Heart left ventricle (tissue), 13 donors: ENCODE results near the gene NFKBIB.

Experiments used
- POLR2A ChIP-seq, 2 donors: fragments of 450-650 bp; IDR thresholded peaks; one replicate each; pipeline ENCODE4 v1.6.1; 2017; ENCODE audit warnings: antibody characterized with exemption in 2 of 2, mild to moderate bottlenecking in 2 of 2, moderate library complexity in 2 of 2
- TF ChIP-seq, protein P1 (sequence below), 12 donors: fragments of 200-600 bp; sonication (generic) in 4 of 12; IDR thresholded peaks; one replicate each; pipeline versions ENCODE4 v1.5.0 to v1.8.0; 2018 to 2022; ENCODE audit warnings: antibody characterized with exemption in 12 of 12, mild to moderate bottlenecking in 5 of 12
- donor health status: ischemic (EF 13 %, LVEDD 7.1; RV severe dilation, severe dysfunction).
- donor health status: DM: no; HTN: yes; CAD: no.
- donor health status: DM: no; HTN: no; CAD: no.
- donor health status: ischemic (EF 25% LVEDD 6.9; RV normal size, moderate dysfunction).
- donor health status: ischemic (EF 25% LVEDD 5.7; RV mildly dilated, moderate dysfunction).
- donor health status: ischemic (EF 35%, LVEDD 5.7; RV mildly dilated, moderate dysfunction).
- donor health status: nonischemic (EF 11% LVEDD 7.7; RV severe dilation, severe dysfunction).
- donor health status: DM: yes; HTN: yes; CAD: no.
- donor health status: PGD.
- donor health status: ischemic (EF 29% LVEDD 5.4; RV normal size, mild dysfunction).
- donor health status: nonischemic (EF 23%, LVEDD 6.1; RV moderate dilation, normal function).

DNA sequence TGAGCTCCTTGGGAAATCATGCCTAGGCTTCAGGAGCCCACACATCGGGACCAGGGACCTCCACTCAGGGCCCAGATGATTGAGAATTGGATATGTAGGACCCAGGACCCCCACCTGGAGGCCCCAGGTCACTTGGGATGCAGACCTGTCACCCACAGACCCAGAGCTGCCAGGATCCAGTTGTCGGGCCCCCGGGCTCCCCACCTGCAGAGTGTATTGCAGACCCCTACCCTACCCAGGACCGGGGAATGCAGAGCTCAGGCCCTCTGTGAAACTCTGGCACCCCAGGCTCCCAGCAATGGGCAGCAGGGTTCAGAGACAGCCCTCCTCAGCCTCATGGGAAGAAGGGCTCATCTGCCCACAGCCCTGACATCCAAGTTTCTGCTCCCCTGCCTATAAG is 5.9 kb downstream of the NFKBIB start:
- no peak for TF ChIP-seq POLR2A (IDR thresholded peaks at IDR 0.05)
- TF ChIP-seq, protein P1, sequence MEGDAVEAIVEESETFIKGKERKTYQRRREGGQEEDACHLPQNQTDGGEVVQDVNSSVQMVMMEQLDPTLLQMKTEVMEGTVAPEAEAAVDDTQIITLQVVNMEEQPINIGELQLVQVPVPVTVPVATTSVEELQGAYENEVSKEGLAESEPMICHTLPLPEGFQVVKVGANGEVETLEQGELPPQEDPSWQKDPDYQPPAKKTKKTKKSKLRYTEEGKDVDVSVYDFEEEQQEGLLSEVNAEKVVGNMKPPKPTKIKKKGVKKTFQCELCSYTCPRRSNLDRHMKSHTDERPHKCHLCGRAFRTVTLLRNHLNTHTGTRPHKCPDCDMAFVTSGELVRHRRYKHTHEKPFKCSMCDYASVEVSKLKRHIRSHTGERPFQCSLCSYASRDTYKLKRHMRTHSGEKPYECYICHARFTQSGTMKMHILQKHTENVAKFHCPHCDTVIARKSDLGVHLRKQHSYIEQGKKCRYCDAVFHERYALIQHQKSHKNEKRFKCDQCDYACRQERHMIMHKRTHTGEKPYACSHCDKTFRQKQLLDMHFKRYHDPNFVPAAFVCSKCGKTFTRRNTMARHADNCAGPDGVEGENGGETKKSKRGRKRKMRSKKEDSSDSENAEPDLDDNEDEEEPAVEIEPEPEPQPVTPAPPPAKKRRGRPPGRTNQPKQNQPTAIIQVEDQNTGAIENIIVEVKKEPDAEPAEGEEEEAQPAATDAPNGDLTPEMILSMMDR (IDR thresholded peaks at IDR 0.05), result no peak
